GM12875 (cell line): Measurements from ENCODE around the gene MYO7A.

ENCODE experiments used
- H3K4me3 ChIP-seq: one replicate; pipeline ENCODE4 v1.5.1; 2011; ENCODE audit warnings: low read depth, low read length, control low read depth
- TF ChIP-seq, protein P1 (sequence below): IDR thresholded peaks from 2 replicates; pipeline ENCODE4 v1.5.1; 2011; ENCODE audit warnings: low read depth, mild to moderate bottlenecking, control low read depth, inconsistent platforms, low read length, moderate library complexity, borderline replicate concordance; ENCODE audit not compliant: insufficient read depth

Gene MYO7A

DNA sequence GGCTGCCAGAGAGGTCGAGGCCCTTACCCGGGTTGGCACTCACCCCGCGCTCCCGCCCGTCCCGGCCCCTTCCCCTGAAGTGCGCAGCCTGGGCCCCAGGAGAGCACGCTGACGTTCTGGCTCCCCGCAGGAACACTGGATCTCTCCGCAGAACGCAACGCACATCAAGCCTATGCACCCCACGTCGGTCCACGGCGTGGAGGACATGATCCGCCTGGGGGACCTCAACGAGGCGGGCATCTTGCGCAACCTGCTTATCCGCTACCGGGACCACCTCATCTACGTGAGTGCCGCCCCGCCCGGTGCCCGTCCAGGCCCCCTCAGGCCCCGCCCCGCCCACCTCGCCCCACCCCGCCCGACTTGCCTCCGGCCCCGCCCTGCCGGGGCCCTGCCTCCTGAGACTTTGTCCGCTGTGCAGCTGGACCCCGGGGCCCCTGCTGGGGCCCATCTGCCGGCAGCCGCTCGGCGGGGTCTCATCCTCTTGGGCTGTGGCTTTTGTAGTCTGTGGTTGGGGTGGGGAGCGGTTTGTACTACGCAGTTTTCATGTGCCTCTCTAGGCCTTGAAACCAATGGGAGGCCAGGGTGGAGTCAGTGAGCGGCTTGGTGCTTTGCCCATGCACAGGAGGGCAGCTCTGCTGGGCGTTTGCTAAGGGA lies 19.7 kb downstream of the MYO7A start:
- no peak overlapping the region for H3K4me3 ChIP-seq

DNA sequence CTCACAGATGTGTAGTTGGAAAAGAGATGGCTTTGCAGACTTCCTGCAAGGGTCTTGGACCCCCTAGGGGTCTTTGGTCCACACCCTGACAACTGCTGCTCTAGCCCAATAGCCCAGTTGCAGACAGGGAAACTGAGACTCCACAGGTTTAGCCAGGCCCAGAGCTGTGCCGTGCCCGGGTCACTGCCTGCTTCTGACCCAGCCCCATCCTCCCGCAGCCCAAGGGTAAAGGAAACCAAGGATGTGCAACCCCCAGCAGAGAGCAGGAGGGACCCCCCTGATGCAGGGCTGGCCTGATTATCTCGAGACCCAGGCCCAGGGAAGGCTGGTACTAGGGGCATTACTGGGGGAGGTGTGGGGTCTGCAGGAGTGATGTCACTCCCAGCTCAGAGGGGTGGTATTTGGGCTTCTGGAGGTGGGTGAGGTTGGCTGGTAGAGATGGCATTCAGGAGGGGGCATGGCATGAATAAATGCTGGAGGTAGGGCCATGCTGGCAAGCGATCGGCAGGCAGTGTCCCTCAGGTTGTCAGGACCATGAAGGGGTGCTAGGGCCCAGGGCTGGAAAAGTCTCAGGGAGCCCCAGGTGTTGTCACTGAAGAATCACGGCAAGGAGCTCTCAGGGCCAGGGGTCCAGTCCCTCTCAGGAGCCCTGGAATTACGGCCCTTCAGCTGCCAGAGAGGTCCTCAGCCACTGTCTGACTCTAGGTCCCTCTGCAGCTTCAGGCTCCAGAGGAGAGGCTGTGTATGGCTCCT lies 21.1 kb downstream of the MYO7A start:
- no peak overlapping the region for H3K4me3 ChIP-seq
- TF ChIP-seq, protein P1, sequence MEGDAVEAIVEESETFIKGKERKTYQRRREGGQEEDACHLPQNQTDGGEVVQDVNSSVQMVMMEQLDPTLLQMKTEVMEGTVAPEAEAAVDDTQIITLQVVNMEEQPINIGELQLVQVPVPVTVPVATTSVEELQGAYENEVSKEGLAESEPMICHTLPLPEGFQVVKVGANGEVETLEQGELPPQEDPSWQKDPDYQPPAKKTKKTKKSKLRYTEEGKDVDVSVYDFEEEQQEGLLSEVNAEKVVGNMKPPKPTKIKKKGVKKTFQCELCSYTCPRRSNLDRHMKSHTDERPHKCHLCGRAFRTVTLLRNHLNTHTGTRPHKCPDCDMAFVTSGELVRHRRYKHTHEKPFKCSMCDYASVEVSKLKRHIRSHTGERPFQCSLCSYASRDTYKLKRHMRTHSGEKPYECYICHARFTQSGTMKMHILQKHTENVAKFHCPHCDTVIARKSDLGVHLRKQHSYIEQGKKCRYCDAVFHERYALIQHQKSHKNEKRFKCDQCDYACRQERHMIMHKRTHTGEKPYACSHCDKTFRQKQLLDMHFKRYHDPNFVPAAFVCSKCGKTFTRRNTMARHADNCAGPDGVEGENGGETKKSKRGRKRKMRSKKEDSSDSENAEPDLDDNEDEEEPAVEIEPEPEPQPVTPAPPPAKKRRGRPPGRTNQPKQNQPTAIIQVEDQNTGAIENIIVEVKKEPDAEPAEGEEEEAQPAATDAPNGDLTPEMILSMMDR = no peak

More for the DNA sequence above, 19.7 kb downstream of the MYO7A start:
- TF ChIP-seq, protein P1 = no peak

DNA sequence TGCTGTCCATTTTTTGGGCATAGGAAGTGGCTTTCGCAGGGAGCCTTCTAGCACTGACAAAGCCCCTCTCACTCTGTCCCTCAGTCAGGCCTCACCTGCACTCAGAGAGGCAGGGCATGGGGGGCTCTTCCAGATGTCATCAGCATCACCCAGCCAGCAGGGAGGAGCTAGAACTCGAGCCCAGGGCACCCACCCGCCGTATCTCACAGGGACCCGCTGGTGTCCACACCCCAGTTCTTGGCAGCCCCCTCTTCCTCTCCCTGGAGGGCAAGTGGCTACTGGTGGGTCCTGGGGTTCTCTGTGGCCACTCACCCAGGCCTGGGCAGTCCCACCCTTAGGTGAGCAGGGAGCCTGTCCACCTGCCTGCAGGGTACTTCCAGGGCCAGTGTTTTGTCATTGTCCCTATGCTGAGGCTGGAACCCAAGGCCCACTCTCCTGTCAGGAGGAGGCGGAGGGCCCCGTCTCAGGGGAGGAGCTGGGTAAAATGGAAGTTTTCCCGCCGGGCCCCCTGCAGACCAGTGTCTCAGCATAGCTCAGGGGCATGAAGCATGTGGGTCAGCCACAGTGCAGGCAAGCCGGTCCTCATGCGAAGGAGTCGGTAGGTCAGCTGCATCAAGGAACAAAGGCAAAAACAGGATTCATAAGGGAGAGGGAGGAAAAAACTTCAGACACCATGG lies 21.8 kb downstream of the MYO7A start:
- H3K4me3 ChIP-seq = no peak overlapping the region
- TF ChIP-seq, protein P1 = no peak

DNA sequence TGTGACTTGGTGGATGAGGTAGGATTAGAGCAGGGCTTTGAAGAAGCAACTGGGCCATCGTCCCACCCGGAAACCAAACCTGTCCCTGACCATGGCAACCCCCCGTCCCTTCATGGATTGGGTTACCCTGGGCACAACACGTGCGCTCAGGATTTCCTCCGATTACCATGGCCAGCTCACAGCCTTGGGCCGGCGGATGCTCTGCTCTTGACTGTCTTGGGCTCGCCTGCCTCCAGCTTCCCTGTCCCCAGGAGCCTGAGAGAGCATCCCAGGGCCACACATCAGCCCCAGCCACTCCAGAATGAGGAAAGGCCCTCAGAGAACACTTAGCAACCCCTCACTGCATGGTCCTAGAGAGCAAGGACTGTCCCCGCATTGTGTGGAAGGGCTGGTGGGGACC lies 22.8 kb downstream of the MYO7A start:
- TF ChIP-seq, protein P1 = no peak
- H3K4me3 ChIP-seq = no peak overlapping the region

DNA sequence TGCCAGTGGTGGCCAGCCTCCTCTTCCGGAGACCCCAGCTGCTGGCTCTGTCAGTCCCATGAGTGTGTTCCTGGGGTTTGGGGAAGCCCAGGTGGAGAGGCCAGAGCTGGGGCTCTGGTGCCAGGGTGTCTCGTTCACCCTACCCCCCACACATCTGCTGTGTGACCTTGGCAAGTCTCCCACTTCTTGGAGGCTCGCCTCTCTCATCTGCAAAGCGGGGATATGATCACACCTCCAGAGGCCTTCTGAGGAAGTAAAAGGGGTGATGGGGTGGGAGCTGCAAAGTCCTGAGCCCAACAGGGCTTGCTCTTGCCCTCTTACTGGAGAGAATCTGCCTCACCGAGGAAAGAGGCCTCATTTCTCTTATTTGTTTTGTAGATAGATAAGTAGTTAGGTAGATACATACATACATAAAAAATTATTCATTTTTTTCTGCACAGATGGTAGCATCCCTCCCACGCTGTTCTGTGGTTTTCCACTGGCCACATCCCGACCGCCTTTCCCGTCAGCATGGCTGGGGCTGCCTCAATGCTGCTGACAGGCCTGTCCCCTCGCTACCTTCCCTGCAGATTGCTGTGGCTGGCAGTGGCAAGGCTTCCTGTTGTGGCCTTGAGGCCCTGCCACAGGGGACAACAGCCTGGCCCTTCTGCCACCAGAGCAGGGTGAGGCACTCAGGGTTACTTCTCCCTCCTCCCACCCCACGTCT lies 23.9 kb downstream of the MYO7A start:
- TF ChIP-seq, protein P1 = no peak
- no peak overlapping the region for H3K4me3 ChIP-seq

DNA sequence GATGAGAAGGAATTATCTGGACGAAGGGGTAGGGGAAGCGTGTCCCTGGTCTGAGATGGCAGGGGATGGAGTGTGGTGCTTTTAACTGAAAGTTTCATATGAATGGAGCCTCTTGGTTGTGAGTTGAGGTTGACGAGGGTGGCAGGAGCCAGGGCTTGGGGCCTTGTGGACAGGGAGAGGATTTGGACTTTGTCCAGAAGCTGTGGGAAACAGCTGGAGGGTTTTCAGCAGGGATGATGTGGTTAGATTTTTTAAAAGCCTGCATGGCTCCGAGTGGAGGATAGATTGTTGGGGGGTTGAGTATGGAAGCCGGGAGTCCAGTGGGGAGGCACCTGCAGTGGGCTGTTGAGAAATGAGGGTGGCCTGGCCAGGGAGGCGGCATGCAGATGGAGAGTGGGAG lies 24.8 kb downstream of the MYO7A start:
- no peak overlapping the region for H3K4me3 ChIP-seq
- TF ChIP-seq, protein P1 = no peak
